Psoas muscle (tissue), 8 donors: ENCODE measurements around the gene ADRB2. TPM values are rescaled to one million over a fixed set of nuclear protein-coding genes. Genes with fewer than 3 reads are reported as not detected.

Source experiments
- ATAC-seq, 4 donors: fragments of 200-7000 bp; cut with Tn5 transposase; one replicate each; pipeline ENCODE4 v1.9.1; 2020; ENCODE audit warnings: moderate library complexity in 3 of 4, mild to moderate bottlenecking in 2 of 4
- DNase-seq, 2 donors: peaks; one replicate each; pipeline ENCODE4 v3.0.0-alpha.2; 2020
- H3K27ac ChIP-seq: fragments of 200-600 bp; one replicate; pipeline ENCODE4 v1.8.0; 2022
- H3K27me3 ChIP-seq, 3 donors: fragments of 200-600 bp in 1 of 3; one replicate each; pipeline versions ENCODE4 v1.6.1 to v1.8.0; 2013 to 2022; ENCODE audit warnings: low read length in 2 of 3, mild to moderate bottlenecking in 2 of 3, moderate library complexity in 1 of 3; ENCODE audit not compliant: insufficient read depth in 3 of 3
- H3K36me3 ChIP-seq, 2 donors: fragments of 200-600 bp in 1 of 2; one replicate each; pipeline versions ENCODE4 v1.6.1 to v1.8.0; 2013 to 2022; ENCODE audit warnings: low read depth in 1 of 2, mild to moderate bottlenecking in 1 of 2, moderate library complexity in 1 of 2; ENCODE audit not compliant: insufficient read depth in 1 of 2
- H3K4me1 ChIP-seq: fragments of 200-600 bp; one replicate; pipeline ENCODE4 v1.8.0; 2022
- H3K4me3 ChIP-seq: fragments of 200-600 bp; one replicate; pipeline ENCODE4 v1.8.0; 2022; ENCODE audit warnings: mild to moderate bottlenecking
- H3K9me3 ChIP-seq: fragments of 200-600 bp; one replicate; pipeline ENCODE4 v1.8.0; 2022
- WGBS, 3 donors: extraction: QIAGEN DNeasy Blood & Tissue Kit; methylation state at CpG; one replicate each; pipeline versions ENCODE4 v1.1.6 to v1.1.7; 2013; 5-methylcytosine and 5-hydroxymethylcytosine counted together
- intact Hi-C, 2 donors: fragments of 100-400 bp; cut with DNase I; formaldehyde crosslinking; loops; one replicate each; pipeline versions ENCODE4 v1.11.0 to v1.14.2; 2022
- polyA plus RNA-seq, 3 donors: library from polyadenylated mRNA; stranded (reverse); fragments of 200-250 nt; gene quantifications; one replicate each; pipeline ENCODE4 v1.2.3, GENCODE V29; 2013
- total RNA-seq, 4 donors: library from RNA; stranded (reverse); fragmentation: NEBNext Ultra II Directional in 2 of 4; extraction: Animal tissue kit (Norgen Biotek cat#: 25700) in 2 of 4; gene quantifications; one replicate each; pipeline versions ENCODE4 v1.2.1 to v1.2.4, GENCODE V29; 2021 to 2023
- TF ChIP-seq, protein P1 (sequence below): fragments of 200-600 bp; IDR thresholded peaks from one replicate; pipeline ENCODE4 v1.8.0; 2022; ENCODE audit warnings: antibody characterized with exemption
- donor health status: healthy with polysubstance abuse.
- donor health status: DM: no; HTN: no; CAD: no; lungs with moderate emphysema.
- donor health status: Bipolar disorder and iron deficiency.
- donor health status: healthy.
- donor health status: DM: yes; HTN: yes; CAD: no.
- donor health status: DM: no; HTN: no; CAD: no.
- donor health status: DM: no; HTN: no; CAD: no.
- donor health status: DM: yes; HTN: yes; CAD: no.

The ADRB2 gene
- total and polyA plus RNA-seq, 7 donors: 1.3 to 11.1 (median 5.6) TPM

DNA sequence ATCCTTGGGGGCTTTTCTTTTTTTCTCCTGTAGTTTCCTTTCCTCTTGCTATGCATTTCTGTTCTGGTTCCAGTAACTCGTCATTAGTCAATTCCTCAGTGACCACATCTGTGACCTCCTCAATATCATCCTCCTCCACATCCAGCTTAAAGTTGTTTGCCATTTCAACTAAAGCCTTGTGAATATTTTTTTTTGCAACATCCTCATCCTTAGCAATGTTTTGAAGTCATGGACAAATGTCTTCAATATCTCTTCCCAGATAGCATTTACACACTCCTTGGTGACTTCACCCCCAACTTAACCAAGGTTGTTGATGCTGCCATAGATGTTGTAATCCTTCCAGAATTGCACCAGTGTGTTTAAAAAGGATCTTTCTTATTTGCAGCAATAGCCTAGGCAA is 14.7 kb upstream of the ADRB2 start:
- TF ChIP-seq, protein P1, sequence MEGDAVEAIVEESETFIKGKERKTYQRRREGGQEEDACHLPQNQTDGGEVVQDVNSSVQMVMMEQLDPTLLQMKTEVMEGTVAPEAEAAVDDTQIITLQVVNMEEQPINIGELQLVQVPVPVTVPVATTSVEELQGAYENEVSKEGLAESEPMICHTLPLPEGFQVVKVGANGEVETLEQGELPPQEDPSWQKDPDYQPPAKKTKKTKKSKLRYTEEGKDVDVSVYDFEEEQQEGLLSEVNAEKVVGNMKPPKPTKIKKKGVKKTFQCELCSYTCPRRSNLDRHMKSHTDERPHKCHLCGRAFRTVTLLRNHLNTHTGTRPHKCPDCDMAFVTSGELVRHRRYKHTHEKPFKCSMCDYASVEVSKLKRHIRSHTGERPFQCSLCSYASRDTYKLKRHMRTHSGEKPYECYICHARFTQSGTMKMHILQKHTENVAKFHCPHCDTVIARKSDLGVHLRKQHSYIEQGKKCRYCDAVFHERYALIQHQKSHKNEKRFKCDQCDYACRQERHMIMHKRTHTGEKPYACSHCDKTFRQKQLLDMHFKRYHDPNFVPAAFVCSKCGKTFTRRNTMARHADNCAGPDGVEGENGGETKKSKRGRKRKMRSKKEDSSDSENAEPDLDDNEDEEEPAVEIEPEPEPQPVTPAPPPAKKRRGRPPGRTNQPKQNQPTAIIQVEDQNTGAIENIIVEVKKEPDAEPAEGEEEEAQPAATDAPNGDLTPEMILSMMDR: no peak
- no peak overlapping the region for H3K27ac ChIP-seq
- no peak for ATAC-seq
- WGBS, 3 donors: 50 to 64% (median 61%) methylated on average over 1 of the region's 1 CpG
- H3K27me3 ChIP-seq: no peaks in the 10 kb centered on the region
- no peaks in the 10 kb centered on the region for H3K9me3 ChIP-seq
- no peak overlapping the region for H3K4me3 ChIP-seq
- H3K4me1 ChIP-seq: peaks cover 14% of the 10 kb centered on the region
- H3K36me3 ChIP-seq: no peaks in the 10 kb centered on the region
- no peak for DNase-seq
- intact Hi-C loops: no loop called here

DNA sequence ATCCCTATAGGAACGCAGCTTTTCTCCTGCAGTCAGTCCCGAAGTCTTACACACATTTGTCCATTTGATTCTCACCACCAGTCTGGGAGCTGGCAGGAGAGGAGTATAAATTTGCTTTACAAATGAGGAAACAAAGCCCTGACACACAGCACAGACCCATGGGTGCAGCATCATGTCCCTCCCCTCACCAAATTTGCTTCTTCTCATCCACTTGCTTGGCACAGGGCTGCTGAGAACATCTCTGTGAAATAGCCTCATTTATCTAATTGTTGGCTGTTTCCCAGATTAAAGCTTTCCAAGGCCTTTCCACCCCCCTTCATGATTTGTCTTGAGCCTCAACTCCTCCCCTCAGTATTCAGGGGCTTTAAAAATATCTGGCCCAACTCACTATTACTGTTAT is 11.3 kb upstream of the ADRB2 start:
- ATAC-seq (no peak), DNase-seq (no peak)
- Histone ChIP-seq H3K4me3 (no peak overlapping the region), H3K27ac (no peak overlapping the region), H3K36me3 (no peaks in the 10 kb centered on the region), H3K27me3 (no peaks in the 10 kb centered on the region), H3K4me1 (no peaks in the 10 kb centered on the region), H3K9me3 (no peaks in the 10 kb centered on the region)
- TF ChIP-seq, protein P1: no peak
- intact Hi-C loops: no loop called here
- WGBS, 3 donors: 70 to 85% (median 74%) methylated on average over 2 of the region's 2 CpGs

DNA sequence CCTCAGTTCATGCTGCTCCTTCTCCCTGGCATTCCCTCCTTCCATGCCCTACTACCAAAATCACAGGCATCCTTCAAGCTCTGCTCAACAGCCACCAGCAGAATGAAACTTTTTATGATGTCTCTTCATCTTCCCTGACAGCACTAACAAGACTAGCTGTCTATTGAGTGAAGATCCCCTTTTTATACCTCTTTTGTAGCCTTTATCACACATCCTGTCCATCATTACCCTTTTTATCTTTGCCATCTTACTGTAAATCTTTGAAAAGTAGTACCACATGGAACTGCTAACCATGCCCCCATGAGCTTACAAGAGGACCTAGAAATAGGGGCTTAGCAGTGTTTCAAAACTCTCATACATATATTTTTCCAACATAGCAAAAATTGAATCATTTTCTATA is 10.8 kb upstream of the ADRB2 start:
- intact Hi-C loops: no loop called here

DNA sequence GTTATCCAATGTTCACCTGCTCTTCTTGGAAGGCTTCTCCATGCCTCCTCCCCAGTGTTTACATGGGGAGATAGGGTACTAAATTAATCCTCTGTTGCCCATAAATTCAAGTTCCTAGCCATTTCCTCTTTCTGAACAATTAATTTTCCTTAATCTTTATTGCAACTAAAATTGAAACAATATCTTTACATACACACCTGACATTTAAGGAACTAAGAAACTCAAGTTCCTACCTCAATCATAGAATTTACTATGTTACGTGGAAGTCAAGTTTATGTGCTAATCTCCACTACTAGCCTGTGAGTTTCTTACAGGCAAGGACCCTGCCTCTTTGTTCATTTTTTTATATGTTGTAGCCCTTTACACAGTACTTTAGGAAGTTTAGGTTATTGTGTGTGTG is 10.1 kb upstream of the ADRB2 start:
- H3K9me3 ChIP-seq: no peaks in the 10 kb centered on the region
- no peak for ATAC-seq
- H3K27ac ChIP-seq: no peak overlapping the region
- H3K36me3 ChIP-seq: no peaks in the 10 kb centered on the region
- H3K4me3 ChIP-seq: no peak overlapping the region
- no peak for DNase-seq
- WGBS, 3 donors: 87 to 100% (median 92%) methylated on average over 1 of the region's 1 CpG
- H3K27me3 ChIP-seq: no peaks in the 10 kb centered on the region
- TF ChIP-seq, protein P1: no peak
- intact Hi-C loops: no loop called here
- no peaks in the 10 kb centered on the region for H3K4me1 ChIP-seq

More for the DNA sequence above, 10.8 kb upstream of the ADRB2 start:
- Histone ChIP-seq H3K36me3 (no peaks in the 10 kb centered on the region), H3K27ac (no peak overlapping the region), H3K27me3 (no peaks in the 10 kb centered on the region), H3K4me3 (no peak overlapping the region), H3K9me3 (no peaks in the 10 kb centered on the region), H3K4me1 (no peaks in the 10 kb centered on the region)
- ATAC-seq: no peak
- DNase-seq: no peak
- TF ChIP-seq, protein P1: no peak

DNA sequence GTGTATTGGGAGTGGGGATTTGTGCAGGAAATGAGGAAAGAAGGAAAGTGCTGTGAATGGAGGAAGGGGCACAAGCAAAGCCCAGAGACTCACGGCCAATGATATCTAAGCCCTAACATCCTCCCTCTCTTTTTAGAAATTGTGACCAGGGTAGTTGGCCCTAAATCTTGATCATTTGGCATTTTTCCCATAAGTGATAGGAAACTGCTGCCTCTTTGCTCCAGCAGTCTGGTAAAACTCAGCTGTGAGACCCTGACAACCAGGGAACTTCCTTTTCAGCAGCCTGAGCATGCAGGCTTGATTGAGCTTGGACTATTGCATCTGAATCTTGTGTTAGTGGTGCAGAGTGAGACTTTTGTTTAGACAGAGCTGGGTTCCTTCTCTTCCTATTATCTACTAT is 9.6 kb upstream of the ADRB2 start:
- H3K27ac ChIP-seq: no peak overlapping the region
- intact Hi-C loops: no loop called here
- H3K4me1 ChIP-seq: no peaks in the 10 kb centered on the region
- TF ChIP-seq, protein P1: no peak
- no peaks in the 10 kb centered on the region for H3K27me3 ChIP-seq
- no peaks in the 10 kb centered on the region for H3K9me3 ChIP-seq
- H3K36me3 ChIP-seq: no peaks in the 10 kb centered on the region
- ATAC-seq (no peak), DNase-seq (no peak)
- WGBS, 3 donors: 32 to 67% (median 62%) methylated on average over 1 of the region's 1 CpG
- H3K4me3 ChIP-seq: no peak overlapping the region
